OCI-LY1 (cell line): ENCODE results near the gene TNFRSF21.

Experiments
- EZH2 ChIP-seq: fragments of 200-600 bp; sonication (generic), shearing (Covaris generic); IDR thresholded peaks from 2 replicates; pipeline ENCODE4 v1.8.0; 2017; ENCODE audit warnings: borderline replicate concordance, mixed run types, mild to moderate bottlenecking, antibody characterized with exemption, low read length, moderate library complexity, mixed read lengths
- TF ChIP-seq, protein P1 (sequence below): fragments of 200-600 bp; sonication (generic), shearing (Covaris generic); IDR thresholded peaks from 2 replicates; pipeline ENCODE4 v1.5.1; 2017; ENCODE audit warnings: mild to moderate bottlenecking, antibody characterized with exemption, low read length, moderate library complexity, mixed read lengths

DNA sequence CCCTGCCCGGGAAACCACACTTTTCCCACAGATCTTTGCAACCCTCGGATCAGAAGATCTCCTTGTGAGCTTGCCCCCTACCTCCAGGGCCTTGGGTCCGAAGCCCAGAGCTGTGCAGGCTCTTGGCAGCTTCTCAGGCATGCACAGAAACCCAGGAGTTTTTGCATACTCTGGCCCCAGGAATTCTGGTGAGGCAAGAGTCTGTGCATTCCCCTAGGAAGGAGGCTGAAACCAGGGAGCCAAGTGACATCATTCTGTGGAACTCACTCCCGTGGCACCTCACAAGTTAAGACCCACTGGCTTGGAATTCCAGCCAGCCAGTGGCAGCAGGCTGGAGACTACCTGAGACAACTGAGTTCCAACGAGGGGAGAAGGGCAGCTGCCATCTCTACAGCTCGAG is 100.1 kb downstream of the TNFRSF21 start:
- no peak for TF ChIP-seq EZH2
- TF ChIP-seq, protein P1, sequence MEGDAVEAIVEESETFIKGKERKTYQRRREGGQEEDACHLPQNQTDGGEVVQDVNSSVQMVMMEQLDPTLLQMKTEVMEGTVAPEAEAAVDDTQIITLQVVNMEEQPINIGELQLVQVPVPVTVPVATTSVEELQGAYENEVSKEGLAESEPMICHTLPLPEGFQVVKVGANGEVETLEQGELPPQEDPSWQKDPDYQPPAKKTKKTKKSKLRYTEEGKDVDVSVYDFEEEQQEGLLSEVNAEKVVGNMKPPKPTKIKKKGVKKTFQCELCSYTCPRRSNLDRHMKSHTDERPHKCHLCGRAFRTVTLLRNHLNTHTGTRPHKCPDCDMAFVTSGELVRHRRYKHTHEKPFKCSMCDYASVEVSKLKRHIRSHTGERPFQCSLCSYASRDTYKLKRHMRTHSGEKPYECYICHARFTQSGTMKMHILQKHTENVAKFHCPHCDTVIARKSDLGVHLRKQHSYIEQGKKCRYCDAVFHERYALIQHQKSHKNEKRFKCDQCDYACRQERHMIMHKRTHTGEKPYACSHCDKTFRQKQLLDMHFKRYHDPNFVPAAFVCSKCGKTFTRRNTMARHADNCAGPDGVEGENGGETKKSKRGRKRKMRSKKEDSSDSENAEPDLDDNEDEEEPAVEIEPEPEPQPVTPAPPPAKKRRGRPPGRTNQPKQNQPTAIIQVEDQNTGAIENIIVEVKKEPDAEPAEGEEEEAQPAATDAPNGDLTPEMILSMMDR, result no peak
